ENCODE measurements around the gene CAMK1D. TPM values are rescaled to one million over a fixed set of nuclear protein-coding genes. Genes with fewer than 3 reads are reported as not detected.

CAMK1D gene
- total and polyA plus RNA-seq, 11 donors: 1.4 to 16.0 (median 2.5) TPM

GRCh38 chr10:12337453-12338372 lies 11.6 kb upstream of the CAMK1D start:
- TF ChIP-seq POLR2A (IDR thresholded peaks at IDR 0.05): no peak
- no peak for TF ChIP-seq CTCF (IDR thresholded peaks at IDR 0.05)
- H3K9me3 ChIP-seq: peaks cover 0 to 3% (median 0%) of the 10 kb centered on the region in 12 donors
- 59 to 64% (median 63%) methylated on average over 9 of the region's 9 CpGs for WGBS, 4 donors
- intact Hi-C loops (cut with DNase I): no loop called here
- no peak overlapping the region for H3K4me3 ChIP-seq
- ATAC-seq: no peak
- H3K36me3 ChIP-seq: no peaks in the 10 kb centered on the region
- H3K4me1 ChIP-seq: peaks cover 0 to 17% (median 11%) of the 10 kb centered on the region in 12 donors
- no peak overlapping the region for H3K27ac ChIP-seq
- no peaks in the 10 kb centered on the region for H3K27me3 ChIP-seq
- DNase-seq: no peak

DNA sequence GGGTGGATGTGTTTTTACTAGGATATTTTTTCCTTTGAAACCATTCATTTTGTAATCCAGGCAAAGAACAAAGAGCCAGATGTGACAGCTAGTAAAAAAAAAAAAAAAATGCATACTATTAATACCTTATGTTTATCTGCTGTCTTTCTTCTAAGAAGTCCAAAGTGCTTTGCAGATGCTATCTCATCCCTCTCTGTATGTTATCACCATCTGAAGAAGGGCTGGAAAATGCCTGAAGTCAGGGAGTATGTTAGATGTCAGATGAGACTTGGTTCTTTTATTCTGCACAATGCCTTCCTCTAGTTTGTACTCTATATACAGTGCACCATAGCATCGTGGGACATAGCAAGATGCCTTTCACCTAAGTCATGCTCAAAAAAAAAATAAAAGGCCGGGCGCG lies 10.4 kb upstream of the CAMK1D start:
- peaks cover 0 to 10% (median 0%) of the 10 kb centered on the region in 12 donors for H3K9me3 ChIP-seq
- H3K4me1 ChIP-seq: peaks cover 0 to 4% (median under 1%) of the 10 kb centered on the region in 12 donors
- intact Hi-C loops (cut with DNase I): no loop called here
- DNase-seq (no peak), ATAC-seq (no peak)
- H3K27me3 ChIP-seq: no peaks in the 10 kb centered on the region
- no peak overlapping the region for H3K4me3 ChIP-seq
- 86 to 90% (median 87%) methylated on average over 4 of the region's 4 CpGs for WGBS, 4 donors
- H3K27ac ChIP-seq: no peak overlapping the region
- no peak for TF ChIP-seq CTCF (IDR thresholded peaks at IDR 0.05)
- no peak for TF ChIP-seq POLR2A (IDR thresholded peaks at IDR 0.05)
- no peaks in the 10 kb centered on the region for H3K36me3 ChIP-seq

DNA sequence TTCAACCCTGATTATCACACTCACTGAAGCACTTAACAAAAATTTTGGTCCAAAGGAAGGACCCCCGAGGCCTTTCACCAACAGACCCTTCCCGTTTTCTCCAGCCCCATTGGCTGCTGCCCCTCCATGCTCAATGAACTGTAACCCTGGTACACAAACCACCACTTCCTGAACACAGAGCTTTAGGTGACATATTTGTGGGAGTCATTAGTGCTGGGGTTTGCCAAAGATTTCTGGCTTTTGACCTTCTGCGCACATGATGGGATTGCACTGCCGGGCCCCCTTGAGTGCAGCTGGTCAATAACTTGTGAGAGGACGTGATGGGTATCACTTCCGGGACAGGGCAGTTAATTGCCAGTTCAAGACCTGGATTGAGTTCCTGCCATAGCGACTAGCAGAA lies 9.0 kb upstream of the CAMK1D start:
- no peak overlapping the region for H3K27ac ChIP-seq
- H3K27me3 ChIP-seq: no peaks in the 10 kb centered on the region
- H3K9me3 ChIP-seq: peaks cover 0 to 10% (median 0%) of the 10 kb centered on the region in 12 donors
- TF ChIP-seq POLR2A (IDR thresholded peaks at IDR 0.05) (no peak), CTCF (IDR thresholded peaks at IDR 0.05) (no peak)
- no peaks in the 10 kb centered on the region for H3K36me3 ChIP-seq
- H3K4me1 ChIP-seq: no peaks in the 10 kb centered on the region
- ATAC-seq (no peak), DNase-seq (no peak)
- no peak overlapping the region for H3K4me3 ChIP-seq
- intact Hi-C loops (cut with DNase I): no loop called here
- WGBS, 4 donors: 85 to 93% (median 87%) methylated on average over 7 of the region's 7 CpGs

DNA sequence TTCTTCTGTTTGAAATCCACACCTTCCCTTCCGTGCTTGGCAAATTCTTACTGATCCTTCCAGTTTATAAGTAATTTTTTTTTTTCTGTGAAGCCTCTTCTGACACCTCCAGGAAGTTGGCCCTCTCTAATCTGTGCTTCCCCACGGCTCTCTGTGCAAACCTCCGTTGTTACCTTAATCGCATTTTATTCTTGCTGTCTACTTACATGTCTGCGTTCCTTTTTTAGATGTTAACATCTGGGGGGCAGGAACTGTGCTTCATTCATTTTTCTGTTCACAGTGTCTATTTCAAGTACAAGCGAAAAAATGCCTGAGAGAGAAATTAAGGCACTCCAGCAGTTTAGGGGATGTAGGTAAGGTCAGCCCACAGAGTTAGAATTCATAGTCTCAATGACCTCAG lies 8.4 kb upstream of the CAMK1D start:
- intact Hi-C loops (cut with DNase I): no loop called here
- no peak for TF ChIP-seq POLR2A (IDR thresholded peaks at IDR 0.05)
- TF ChIP-seq CTCF (IDR thresholded peaks at IDR 0.05): no peak
- Histone ChIP-seq H3K27ac (no peak overlapping the region), H3K36me3 (no peaks in the 10 kb centered on the region), H3K9me3 (peaks cover 0 to 10% (median 0%) of the 10 kb centered on the region in 12 donors), H3K27me3 (no peaks in the 10 kb centered on the region), H3K4me1 (no peaks in the 10 kb centered on the region), H3K4me3 (no peak overlapping the region)
- no peak for ATAC-seq
- DNase-seq: no peak
- 66 to 73% (median 69%) methylated on average over 6 of the region's 6 CpGs for WGBS, 4 donors

All from heart left ventricle (tissue), 16 donors.